ENCODE results near the gene MCC.
"Not testable (repeated sequence)": the region's sequence is repeated elsewhere in the genome, so short reads cannot be mapped to it uniquely, and the experiment has no call there.

The MCC gene

GRCh38 chr5:113405530-113405929, 82.7 kb downstream of the MCC start:
- no peak for DNase-seq

GRCh38 chr5:113404269-113404668, 84.0 kb downstream of the MCC start:
- DNase-seq, result no peak

- DNase-seq, result not testable (repeated sequence)
Observed at GRCh38 chr5:113397986-113398385, 90.3 kb downstream of the MCC start.

GRCh38 chr5:113397046-113397445, 91.2 kb downstream of the MCC start:
- no peak for DNase-seq

- DNase-seq, result no peak
Observed at GRCh38 chr5:113394658-113395057, 93.6 kb downstream of the MCC start.

GRCh38 chr5:113390224-113390623, 98.0 kb downstream of the MCC start:
- DNase-seq, result no peak

- DNase-seq, result no peak
Observed at GRCh38 chr5:113389116-113389515, 99.1 kb downstream of the MCC start.

- no peak for DNase-seq
Observed at GRCh38 chr5:113387844-113388243, 100.4 kb downstream of the MCC start.

- no peak for DNase-seq
Observed at GRCh38 chr5:113384782-113385285, 103.4 kb downstream of the MCC start.

- DNase-seq, result peak; percentile 12
Observed at GRCh38 chr5:113382731-113383130, 105.5 kb downstream of the MCC start.

- DNase-seq, result peak; percentile 16
Observed at GRCh38 chr5:113381791-113382190, 106.5 kb downstream of the MCC start.

GRCh38 chr5:113380807-113381326, 107.4 kb downstream of the MCC start:
- peak; percentile 5 for DNase-seq

GRCh38 chr5:113379936-113380806, 108.1 kb downstream of the MCC start:
- no peak for DNase-seq

- peak; percentile 48 for DNase-seq
Observed at GRCh38 chr5:113378959-113379541, 109.2 kb downstream of the MCC start.

- DNase-seq, result no peak
Observed at GRCh38 chr5:113378514-113378913, 109.7 kb downstream of the MCC start.

GRCh38 chr5:113378081-113378480, 110.2 kb downstream of the MCC start:
- DNase-seq, result no peak

- no peak for DNase-seq
Observed at GRCh38 chr5:113376640-113377039, 111.6 kb downstream of the MCC start.

GRCh38 chr5:113375480-113376060, 112.7 kb downstream of the MCC start:
- DNase-seq, result peak; percentile 17

GRCh38 chr5:113373426-113373825, 114.8 kb downstream of the MCC start:
- DNase-seq, result no peak

GRCh38 chr5:113371721-113372196, 116.5 kb downstream of the MCC start:
- no peak for DNase-seq

GRCh38 chr5:113367586-113367985, 120.7 kb downstream of the MCC start:
- DNase-seq, result no peak

GRCh38 chr5:113364466-113364865, 123.8 kb downstream of the MCC start:
- no peak for DNase-seq

GRCh38 chr5:113361701-113362100, 126.6 kb downstream of the MCC start:
- DNase-seq, result no peak

All from fibroblast of skin of abdomen (primary cell).